Liver (tissue), 9 donors: ENCODE measurements around the gene ENDOG. TPM values are rescaled to one million over a fixed set of nuclear protein-coding genes. Genes with fewer than 3 reads are reported as not detected.

Experiments used
- DNase-seq: peaks from one replicate; pipeline ENCODE4 v3.0.0-alpha.2; 2017; ENCODE audit warnings: low spot score
- H3K27ac ChIP-seq, 2 donors: one replicate each; pipeline ENCODE4 v1.7.0; 2013; ENCODE audit warnings: inconsistent platforms in 2 of 2, low read length in 2 of 2, control low read depth in 1 of 2, low read depth in 1 of 2, mild to moderate bottlenecking in 1 of 2
- H3K27me3 ChIP-seq, 4 donors: one replicate each; pipeline versions ENCODE4 v1.6.1 to v1.7.0; 2013; ENCODE audit warnings: low read length in 3 of 4, inconsistent platforms in 1 of 4, mild to moderate bottlenecking in 1 of 4, moderate library complexity in 1 of 4; ENCODE audit not compliant: control insufficient read depth in 4 of 4, insufficient read depth in 4 of 4
- H3K36me3 ChIP-seq, 4 donors: one replicate each; pipeline versions ENCODE4 v1.6.1 to v1.7.0; 2013; ENCODE audit warnings: low read length in 3 of 4, mild to moderate bottlenecking in 3 of 4, low read depth in 1 of 4, moderate library complexity in 1 of 4; ENCODE audit not compliant: control insufficient read depth in 4 of 4, insufficient read depth in 3 of 4
- H3K4me1 ChIP-seq, 4 donors: one replicate each; pipeline versions ENCODE4 v1.6.1 to v1.7.0; 2013; ENCODE audit warnings: low read length in 3 of 4, mild to moderate bottlenecking in 3 of 4, moderate library complexity in 1 of 4; ENCODE audit not compliant: control insufficient read depth in 4 of 4, insufficient read depth in 4 of 4
- H3K4me3 ChIP-seq, 3 donors: one replicate each; pipeline versions ENCODE4 v1.6.1 to v1.7.0; 2013; ENCODE audit warnings: low read length in 3 of 3, control low read depth in 1 of 3, low read depth in 1 of 3, mild to moderate bottlenecking in 1 of 3
- H3K9ac ChIP-seq, 2 donors: one replicate each; pipeline ENCODE4 v1.7.0; 2013; ENCODE audit warnings: low read length in 2 of 2, mild to moderate bottlenecking in 2 of 2, moderate library complexity in 2 of 2, control low read depth in 1 of 2, low read depth in 1 of 2
- H3K9me3 ChIP-seq, 4 donors: one replicate each; pipeline versions ENCODE4 v1.6.1 to v1.7.0; 2013; ENCODE audit warnings: low read length in 3 of 4; ENCODE audit not compliant: control insufficient read depth in 4 of 4
- CTCF ChIP-seq: fragments of 150-350 bp; IDR thresholded peaks from 2 replicates; pipeline ENCODE4 v1.5.1; 2017; ENCODE audit warnings: improper control_type of control experiment, low read depth, low read length; ENCODE audit not compliant: missing input control
- EGR1 ChIP-seq, 2 donors: IDR thresholded peaks; 2 replicates each; pipeline ENCODE4 v1.6.1; 2016 to 2018; ENCODE audit warnings: antibody characterized with exemption in 2 of 2, low read depth in 2 of 2
- FOXA1 ChIP-seq: IDR thresholded peaks from 2 replicates; pipeline ENCODE4 v1.6.1; 2016; ENCODE audit warnings: antibody characterized with exemption
- FOXA2 ChIP-seq: IDR thresholded peaks from 2 replicates; pipeline ENCODE4 v1.6.1; 2016; ENCODE audit warnings: antibody characterized with exemption
- GABPA ChIP-seq, 2 donors: IDR thresholded peaks in 1 of 2; conservative IDR thresholded peaks in 1 of 2; 2 replicates each; pipeline ENCODE4 v1.6.1; 2016; ENCODE audit warnings: antibody characterized with exemption in 2 of 2, mild to moderate bottlenecking in 1 of 2, moderate library complexity in 1 of 2
- HNF4A ChIP-seq, 2 donors: conservative IDR thresholded peaks; 2 replicates each; pipeline ENCODE4 v1.6.1; 2016; ENCODE audit warnings: antibody characterized with exemption in 2 of 2, mild to moderate bottlenecking in 2 of 2
- HNF4G ChIP-seq: IDR thresholded peaks from 2 replicates; pipeline ENCODE4 v1.6.1; 2016; ENCODE audit warnings: antibody characterized with exemption
- JUND ChIP-seq, 2 donors: IDR thresholded peaks; 2 replicates each; pipeline ENCODE4 v1.6.1; 2016; ENCODE audit warnings: antibody characterized with exemption in 2 of 2
- MAX ChIP-seq: IDR thresholded peaks from 2 replicates; pipeline ENCODE4 v1.6.1; 2016; ENCODE audit warnings: antibody characterized with exemption
- NR2F2 ChIP-seq: IDR thresholded peaks from 2 replicates; pipeline ENCODE4 v1.6.1; 2016; ENCODE audit warnings: antibody characterized with exemption
- RAD21 ChIP-seq, 2 donors: IDR thresholded peaks; 2 replicates each; pipeline ENCODE4 v1.6.1; 2016; ENCODE audit warnings: antibody characterized with exemption in 2 of 2, mild to moderate bottlenecking in 2 of 2
- RXRA ChIP-seq, 2 donors: IDR thresholded peaks; 2 replicates each; pipeline ENCODE4 v1.6.1; 2017 to 2018; ENCODE audit warnings: antibody characterized with exemption in 2 of 2, mild to moderate bottlenecking in 1 of 2
- SP1 ChIP-seq: IDR thresholded peaks from 2 replicates; pipeline ENCODE4 v1.6.1; 2018; ENCODE audit warnings: antibody characterized with exemption, mild to moderate bottlenecking
- TAF1 ChIP-seq: conservative IDR thresholded peaks from 2 replicates; pipeline ENCODE4 v1.6.1; 2016; ENCODE audit warnings: antibody characterized with exemption, mild to moderate bottlenecking
- YY1 ChIP-seq: IDR thresholded peaks from 2 replicates; pipeline ENCODE4 v1.6.1; 2016; ENCODE audit warnings: antibody characterized with exemption, mild to moderate bottlenecking
- WGBS: extraction: QIAGEN DNeasy Blood & Tissue Kit; methylation state at CpG from one replicate; pipeline ENCODE4 v1.1.7; 2013; 5-methylcytosine and 5-hydroxymethylcytosine counted together
- polyA plus RNA-seq, 2 donors: library from polyadenylated mRNA; stranded (reverse) in 1 of 2; unstranded in 1 of 2; fragments of 200-250 nt in 1 of 2; fragments of >200 nt in 1 of 2; fragmentation: Nextera tagmentation in 1 of 2; extraction: Ambion mirVana in 1 of 2; gene quantifications; one replicate each; pipeline versions ENCODE4 v1.2.1 to v1.2.3, GENCODE V29; 2013 to 2015
- total RNA-seq, 2 donors: library from RNA; depleted of rRNA; stranded (reverse); fragments of >200 nt; gene quantifications; one replicate each; pipeline ENCODE4 v1.2.3, GENCODE V29; 2014
- TF ChIP-seq, protein P1 (sequence below): IDR thresholded peaks from 2 replicates; pipeline ENCODE4 v1.6.1; 2016; ENCODE audit warnings: antibody characterized with exemption
- TF ChIP-seq, protein P2 (sequence below): IDR thresholded peaks from 2 replicates; pipeline ENCODE4 v1.6.1; 2016; ENCODE audit warnings: antibody characterized with exemption, mild to moderate bottlenecking
- donor health status: healthy.
- donor health status: healthy.
- donor health status: healthy.
- donor health status: healthy.
- donor health status: healthy.

The ENDOG gene
- total and polyA plus RNA-seq, 4 donors: 11.3 to 25.0 (median 15.0) TPM

- Histone ChIP-seq H3K4me3 (no peak overlapping the region), H3K9ac (no peak overlapping the region), H3K27me3 (no peaks in the 10 kb centered on the region), H3K4me1 (peaks cover 19 to 38% (median 28%) of the 10 kb centered on the region in 4 donors), H3K9me3 (no peaks in the 10 kb centered on the region), H3K27ac (no peak overlapping the region), H3K36me3 (peaks cover 0 to 25% (median 10%) of the 10 kb centered on the region in 4 donors)
- no peak for DNase-seq
- WGBS: 70% methylated on average over 18 of the region's 18 CpGs
- no peak for TF ChIP-seq EGR1 (IDR thresholded peaks at IDR 0.05; ENCODE audit: low read depth in 2 of 2)
- TF ChIP-seq GABPA (IDR thresholded peaks at IDR 0.05 in 1 of 2, conservative IDR thresholded peaks at IDR 0.05 in 1 of 2): no peak
- no peak for TF ChIP-seq TAF1
- TF ChIP-seq, protein P1, sequence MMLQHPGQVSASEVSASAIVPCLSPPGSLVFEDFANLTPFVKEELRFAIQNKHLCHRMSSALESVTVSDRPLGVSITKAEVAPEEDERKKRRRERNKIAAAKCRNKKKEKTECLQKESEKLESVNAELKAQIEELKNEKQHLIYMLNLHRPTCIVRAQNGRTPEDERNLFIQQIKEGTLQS: no peak
- TF ChIP-seq, protein P2, sequence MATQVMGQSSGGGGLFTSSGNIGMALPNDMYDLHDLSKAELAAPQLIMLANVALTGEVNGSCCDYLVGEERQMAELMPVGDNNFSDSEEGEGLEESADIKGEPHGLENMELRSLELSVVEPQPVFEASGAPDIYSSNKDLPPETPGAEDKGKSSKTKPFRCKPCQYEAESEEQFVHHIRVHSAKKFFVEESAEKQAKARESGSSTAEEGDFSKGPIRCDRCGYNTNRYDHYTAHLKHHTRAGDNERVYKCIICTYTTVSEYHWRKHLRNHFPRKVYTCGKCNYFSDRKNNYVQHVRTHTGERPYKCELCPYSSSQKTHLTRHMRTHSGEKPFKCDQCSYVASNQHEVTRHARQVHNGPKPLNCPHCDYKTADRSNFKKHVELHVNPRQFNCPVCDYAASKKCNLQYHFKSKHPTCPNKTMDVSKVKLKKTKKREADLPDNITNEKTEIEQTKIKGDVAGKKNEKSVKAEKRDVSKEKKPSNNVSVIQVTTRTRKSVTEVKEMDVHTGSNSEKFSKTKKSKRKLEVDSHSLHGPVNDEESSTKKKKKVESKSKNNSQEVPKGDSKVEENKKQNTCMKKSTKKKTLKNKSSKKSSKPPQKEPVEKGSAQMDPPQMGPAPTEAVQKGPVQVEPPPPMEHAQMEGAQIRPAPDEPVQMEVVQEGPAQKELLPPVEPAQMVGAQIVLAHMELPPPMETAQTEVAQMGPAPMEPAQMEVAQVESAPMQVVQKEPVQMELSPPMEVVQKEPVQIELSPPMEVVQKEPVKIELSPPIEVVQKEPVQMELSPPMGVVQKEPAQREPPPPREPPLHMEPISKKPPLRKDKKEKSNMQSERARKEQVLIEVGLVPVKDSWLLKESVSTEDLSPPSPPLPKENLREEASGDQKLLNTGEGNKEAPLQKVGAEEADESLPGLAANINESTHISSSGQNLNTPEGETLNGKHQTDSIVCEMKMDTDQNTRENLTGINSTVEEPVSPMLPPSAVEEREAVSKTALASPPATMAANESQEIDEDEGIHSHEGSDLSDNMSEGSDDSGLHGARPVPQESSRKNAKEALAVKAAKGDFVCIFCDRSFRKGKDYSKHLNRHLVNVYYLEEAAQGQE: no peak
- no peak for TF ChIP-seq RAD21 (IDR thresholded peaks at IDR 0.05)
- TF ChIP-seq SP1: no peak
- no peak for TF ChIP-seq JUND (IDR thresholded peaks at IDR 0.05)
- TF ChIP-seq HNF4A (conservative IDR thresholded peaks at IDR 0.05): no peak
- no peak for TF ChIP-seq FOXA1
- TF ChIP-seq NR2F2: no peak
Measured at GRCh38 chr9:128819716-128820664, 1.7 kb downstream of the ENDOG start.

- no peak overlapping the region for H3K4me3 ChIP-seq
- peaks cover 0 to 31% (median 11%) of the 10 kb centered on the region in 4 donors for H3K36me3 ChIP-seq
- H3K4me1 ChIP-seq: peaks cover 19 to 43% (median 29%) of the 10 kb centered on the region in 4 donors
- no peak for DNase-seq
- no peak overlapping the region for H3K9ac ChIP-seq
- 93% methylated on average over 24 of the region's 24 CpGs for WGBS
- H3K27me3 ChIP-seq: no peaks in the 10 kb centered on the region
- H3K9me3 ChIP-seq: no peaks in the 10 kb centered on the region
- no peak overlapping the region for H3K27ac ChIP-seq
- TF ChIP-seq SP1 (no peak), RXRA (IDR thresholded peaks at IDR 0.05) (no peak), MAX (no peak), FOXA2 (no peak), FOXA1 (no peak), HNF4A (conservative IDR thresholded peaks at IDR 0.05) (no peak), NR2F2 (no peak), YY1 (no peak), JUND (IDR thresholded peaks at IDR 0.05) (no peak), GABPA (IDR thresholded peaks at IDR 0.05 in 1 of 2, conservative IDR thresholded peaks at IDR 0.05 in 1 of 2) (no peak), HNF4G (no peak), EGR1 (IDR thresholded peaks at IDR 0.05; ENCODE audit: low read depth in 2 of 2) (no peak), RAD21 (IDR thresholded peaks at IDR 0.05) (no peak), TAF1 (no peak), CTCF (no peak)
- TF ChIP-seq, protein P2: no peak
- TF ChIP-seq, protein P1: no peak
Measured at GRCh38 chr9:128820665-128821583, 2.6 kb downstream of the ENDOG start.
